GM12878 (cell line): Measurements from ENCODE around the gene FLT3LG. TPM values are rescaled to one million over a fixed set of nuclear protein-coding genes. Genes with fewer than 3 reads are reported as not detected.

Experiments used
- ATAC-seq: fragments of 200-7000 bp; cut with Tn5 transposase; 3 replicates; pipeline ENCODE4 v1.9.1; 2020; ENCODE audit warnings: mild to moderate bottlenecking, moderate library complexity
- BruUV-seq: library from RNA; stranded (reverse); fragments of 400-500 nt; replicated peaks from 2 replicates; lab custom pipeline; 2021; lab: Mats Ljungman, UMichigan
- CTCF ChIA-PET: fragments of 300-600 bp; sonication (Branson Sonifier 250); formaldehyde crosslinking; extraction: SDS; loops from one replicate; lab custom pipeline; 2021; ENCODE audit warnings: inconsistent platforms; lab: Yijun Ruan, JAX
- POLR2A ChIA-PET: fragments of 350-600 bp; formaldehyde crosslinking; extraction: SDS; loops from one replicate; lab custom pipeline; 2021; ENCODE audit warnings: inconsistent platforms; lab: Charles Lee
- RAD21 ChIA-PET: fragments of 300-600 bp; sonication (Branson Sonifier 250); formaldehyde crosslinking; loops from one replicate; lab custom pipeline; 2023; ENCODE audit warnings: antibody characterized with exemption; ENCODE audit not compliant: unreplicated experiment; lab: Charles Lee
- SMC1A ChIA-PET: fragments of 300-600 bp; sonication (Branson Sonifier 250); formaldehyde crosslinking; loops from one replicate; lab custom pipeline; 2023; ENCODE audit not compliant: unreplicated experiment, uncharacterized antibody; lab: Charles Lee
- DNase-seq: peaks from one replicate; pipeline ENCODE4 v3.0.0-alpha.2; 2011; ENCODE audit warnings: low read depth, low spot score
- FAIRE-seq: peaks from 3 replicates; lab custom pipeline; 2011; peaks lifted over from hg19 to GRCh38; lab: Jason Lieb, UNC
- H2AFZ ChIP-seq: 2 replicates; pipeline ENCODE4 v1.6.0; 2011; ENCODE audit warnings: low read depth, low read length, control low read depth; ENCODE audit not compliant: control insufficient read depth
- H3K27ac ChIP-seq: 2 replicates; pipeline ENCODE4 v1.5.1; 2011; ENCODE audit warnings: control low read depth; ENCODE audit not compliant: control insufficient read depth, insufficient read depth
- H3K27me3 ChIP-seq, 2 experiments: replicated peaks in 1 of 2; 2 replicates each; pipeline versions ENCODE4 v1.6.0 to v1.6.1; 2011; ENCODE audit warnings: low read length in 1 of 2; ENCODE audit not compliant: control insufficient read depth in 2 of 2, insufficient read depth in 2 of 2
- H3K36me3 ChIP-seq, 2 experiments: 2 replicates each; pipeline ENCODE4 v1.5.1; 2011; ENCODE audit warnings: low read length in 1 of 2; ENCODE audit not compliant: control insufficient read depth in 2 of 2, insufficient read depth in 2 of 2
- H3K4me1 ChIP-seq: 2 replicates; pipeline ENCODE4 v1.6.1; 2011; ENCODE audit warnings: mild to moderate bottlenecking, low read length, moderate library complexity, mixed read lengths; ENCODE audit not compliant: control insufficient read depth, insufficient read depth
- H3K4me2 ChIP-seq: 2 replicates; pipeline ENCODE4 v1.6.0; 2011; ENCODE audit warnings: control low read depth; ENCODE audit not compliant: control insufficient read depth, insufficient read depth
- H3K4me3 ChIP-seq: fragments of 200-600 bp; sonication (generic); 2 replicates; pipeline ENCODE4 v1.5.1; 2016
- H3K79me2 ChIP-seq: 2 replicates; pipeline ENCODE4 v1.6.0; 2011; ENCODE audit warnings: low read length; ENCODE audit not compliant: control insufficient read depth, insufficient read depth
- H3K9ac ChIP-seq: 2 replicates; pipeline ENCODE4 v1.8.0; 2011; ENCODE audit warnings: low read length, control low read depth, mixed read lengths; ENCODE audit not compliant: control insufficient read depth, insufficient read depth
- H3K9me3 ChIP-seq: replicated peaks from 3 replicates; pipeline ENCODE4 v1.5.1; 2011; ENCODE audit warnings: mild to moderate bottlenecking, low read length; ENCODE audit not compliant: control insufficient read depth, insufficient read depth
- H4K20me1 ChIP-seq: 2 replicates; pipeline ENCODE4 v1.6.0; 2011; ENCODE audit not compliant: control insufficient read depth, insufficient read depth
- ATF2 ChIP-seq: IDR thresholded peaks from 2 replicates; pipeline ENCODE4 v1.6.1; 2012; ENCODE audit warnings: low read length, inconsistent platforms
- CBX5 ChIP-seq: sonication (generic); IDR thresholded peaks from 2 replicates; pipeline ENCODE4 v1.6.1; 2016; ENCODE audit warnings: low read depth, moderate library complexity, mild to moderate bottlenecking, inconsistent platforms
- CREB1 ChIP-seq: IDR thresholded peaks from 2 replicates; pipeline ENCODE4 v1.6.1; 2012; ENCODE audit warnings: low read depth, mild to moderate bottlenecking, inconsistent platforms
- CREM ChIP-seq: IDR thresholded peaks from 2 replicates; pipeline ENCODE4 v1.6.1; 2014; ENCODE audit warnings: antibody characterized with exemption, low read depth
- IKZF1 ChIP-seq: fragments of 450-650 bp; conservative IDR thresholded peaks from 2 replicates; pipeline ENCODE4 v1.6.1; 2017; ENCODE audit warnings: antibody characterized with exemption, mild to moderate bottlenecking
- MTA3 ChIP-seq: IDR thresholded peaks from 2 replicates; pipeline ENCODE4 v1.6.1; 2012; ENCODE audit warnings: low read length, inconsistent platforms, borderline replicate concordance
- POLR2AphosphoS2 ChIP-seq: IDR thresholded peaks from 2 replicates; pipeline ENCODE4 v1.6.1; 2011; ENCODE audit warnings: low read depth, mild to moderate bottlenecking, low read length, improper control_type of control experiment, moderate library complexity
- POLR2AphosphoS5 ChIP-seq: IDR thresholded peaks from 2 replicates; pipeline ENCODE4 v1.6.1; 2011; ENCODE audit warnings: mild to moderate bottlenecking, low read length, inconsistent platforms
- SMAD1 ChIP-seq: fragments of 450-650 bp; IDR thresholded peaks from 2 replicates; pipeline ENCODE4 v1.6.1; 2018; ENCODE audit warnings: mild to moderate bottlenecking, low read depth; ENCODE audit not compliant: partially characterized antibody
- SMC3 ChIP-seq: IDR thresholded peaks from 2 replicates; pipeline ENCODE4 v1.6.1; 2011; ENCODE audit warnings: low read length, improper control_type of control experiment, borderline replicate concordance
- TBL1XR1 ChIP-seq: IDR thresholded peaks from 2 replicates; pipeline ENCODE4 v1.6.1; 2012; ENCODE audit warnings: low read depth, low read length, improper control_type of control experiment
- USF1 ChIP-seq: IDR thresholded peaks from 2 replicates; pipeline ENCODE4 v1.6.1; 2011; ENCODE audit warnings: borderline replicate concordance, low read depth, mild to moderate bottlenecking, moderate library complexity, mixed read lengths, low read length; ENCODE audit not compliant: insufficient read depth; ENCODE audit errors: extremely low read length
- ZBTB40 ChIP-seq: fragments of 450-650 bp; IDR thresholded peaks from 2 replicates; pipeline ENCODE4 v1.6.1; 2016; ENCODE audit warnings: mild to moderate bottlenecking, moderate library complexity, borderline replicate concordance
- ZNF207 ChIP-seq: fragments of 450-650 bp; IDR thresholded peaks from 2 replicates; pipeline ENCODE4 v1.6.1; 2014; ENCODE audit warnings: antibody characterized with exemption, mild to moderate bottlenecking, borderline replicate concordance
- WGBS: methylation state at CpG from one replicate; pipeline ENCODE4 v1.1.6; 2016; ENCODE audit warnings: low lambda C conversion rate; ENCODE audit not compliant: insufficient replicate concordance, insufficient coverage; ENCODE audit errors: missing lambda C conversion rate; 5-methylcytosine and 5-hydroxymethylcytosine counted together
- in situ Hi-C: fragments of 300-500 bp; cut with MboI; formaldehyde crosslinking; loops from 9 replicates; pipeline ENCODE4 v1.14.3; 2018; ENCODE audit warnings: mixed read lengths
- intact Hi-C: fragments of 100-400 bp; cut with micrococcal nuclease; formaldehyde crosslinking; loops from one replicate; pipeline ENCODE4 v1.14.2; 2022; ENCODE audit not compliant: unreplicated experiment
- polyA plus RNA-seq, 11 experiments: library from polyadenylated mRNA; depleted of rRNA in 4 of 11; unstranded in 6 of 11; stranded (reverse) in 5 of 11; fragments of >200 nt; fragmentation: Nextera tagmentation in 4 of 11; fragmentation: Illumina TruSeq in 1 of 11; extraction: Ambion mirVana in 4 of 11; extraction: Trizol in 1 of 11; gene quantifications; 1 replicate in 1 of 11; 2 replicates in 10 of 11; pipeline versions ENCODE4 v1.2.1 to v1.2.3, GENCODE V29; 2011 to 2016; ENCODE audit warnings: inconsistent platforms in 2 of 11, missing spikeins in 2 of 11, low read depth in 1 of 11
- total RNA-seq, 4 experiments: library from RNA; depleted of rRNA in 3 of 4; stranded (reverse); fragments of >200 nt in 3 of 4; fragmentation: Illumina TruSeq in 1 of 4; extraction: Trizol in 1 of 4; gene quantifications; 2 replicates each; pipeline versions ENCODE4 v1.2.1 to v1.2.3, GENCODE V29; 2013 to 2021

The FLT3LG gene
- total and polyA plus RNA-seq, 10 of the 15 experiments (the other 5 are each of a cell fraction or from before 2014, with no cell fraction given) = 0.68 to 13.1 (median 4.3) TPM

GRCh38 chr19:49453013-49453756, 20.8 kb upstream of the FLT3LG start, which contains the start of gene ALDH16A1 (continued):
- TF ChIP-seq CBX5 (peak; percentile 78; the same call in 1 of the 2 replicates), TBL1XR1 (no peak), MTA3 (no peak)

- BruUV-seq = TSS peak; percentile 94
- no peak for FAIRE-seq
- TF ChIP-seq ZBTB40 = peak; percentile 57; the same call in 1 of the 2 replicates
- no peak for TF ChIP-seq USF1
- peak; percentile 67; the same call in 1 of the 2 replicates for TF ChIP-seq POLR2AphosphoS5
- no peak for TF ChIP-seq CREB1
- TF ChIP-seq IKZF1 = peak; percentile 64
- 0 out of 2 replicates have a peak, but pooled peaks have one; percentile 45 for TF ChIP-seq ATF2
- peak; percentile 25 for TF ChIP-seq SMAD1
- TF ChIP-seq POLR2AphosphoS2 = 0 out of 2 replicates have a peak, but pooled peaks have one; percentile 25
- 0 out of 2 replicates have a peak, but pooled peaks have one; percentile 7 for TF ChIP-seq ZNF207
- 0 out of 2 replicates have a peak, but pooled peaks have one; percentile 18 for TF ChIP-seq CREM
- TF ChIP-seq SMC3 = no peak
Measured at GRCh38 chr19:49453757-49454240, 20.2 kb upstream of the FLT3LG start.

More at GRCh38 chr19:49453757-49454240, 20.2 kb upstream of the FLT3LG start:
- no peak for DNase-seq
- H3K27me3 ChIP-seq = no peaks in the 10 kb centered on the region
- H4K20me1 ChIP-seq = no peaks in the 10 kb centered on the region; the same call in 1 of the 2 replicates
- H3K36me3 ChIP-seq = peaks cover 2% of the 10 kb centered on the region in 2 experiments; a peak in 1 of 4 replicates
- H3K9ac ChIP-seq = peak overlapping the region; percentile 100
- H3K4me3 ChIP-seq = peak overlapping the region; percentile 90
- in situ Hi-C loops = no loop called here
- H3K79me2 ChIP-seq = peaks cover 34% of the 10 kb centered on the region
- SMC1A ChIA-PET = interaction anchor here (1.0 to 9.0 kb wide), 2 partner anchors 16 to 20 kb away, joined by 6 to 53 read pairs; partner anchors contain the start of gene FLT3LG
- H3K4me1 ChIP-seq = peaks cover 25% of the 10 kb centered on the region
- WGBS = 12% methylated on average over 10 of the region's 10 CpGs
- peak overlapping the region; percentile 93 for H3K4me2 ChIP-seq
- ATAC-seq = peak; percentile 7
- no peaks in the 10 kb centered on the region for H3K9me3 ChIP-seq
- CTCF ChIA-PET = interaction anchor here (0.6 to 5.1 kb wide), 5 partner anchors 16 to 62 kb away, joined by 3 to 46 read pairs (median 5); partner anchors contain the start of gene FLT3LG
- peak overlapping the region; percentile 100 for H3K27ac ChIP-seq
- RAD21 ChIA-PET = interaction anchor here (1.0 to 9.0 kb wide), 4 partner anchors 17 to 123 kb away, joined by 3 to 90 read pairs (median 4); partner anchors contain the start of gene CD37
- H2AFZ ChIP-seq = peak overlapping the region; percentile 37; the same call in 1 of the 2 replicates
- POLR2A ChIA-PET = interaction anchor here (0.6 to 6.1 kb wide), 17 partner anchors 17 to 567 kb away, joined by 3 to 81 read pairs (median 5); partner anchors contain the start of genes FLT3LG, GYS1, RPS11 and RRAS
- intact Hi-C loops = loop anchor here (5.0 kb wide), 1 partner anchor 121 kb away; no protein-coding TSS in a partner anchor
